HG03354 (cell line): Measurements from ENCODE around the gene PPIL1.

Source experiments
- ATAC-seq: cut with Tn5 transposase; IDR thresholded peaks from one replicate; pipeline ENCODE4 v1.9.1; 2021; ENCODE audit warnings: mild to moderate bottlenecking; ENCODE audit not compliant: unreplicated experiment, poor library complexity, severe bottlenecking

PPIL1 gene

DNA sequence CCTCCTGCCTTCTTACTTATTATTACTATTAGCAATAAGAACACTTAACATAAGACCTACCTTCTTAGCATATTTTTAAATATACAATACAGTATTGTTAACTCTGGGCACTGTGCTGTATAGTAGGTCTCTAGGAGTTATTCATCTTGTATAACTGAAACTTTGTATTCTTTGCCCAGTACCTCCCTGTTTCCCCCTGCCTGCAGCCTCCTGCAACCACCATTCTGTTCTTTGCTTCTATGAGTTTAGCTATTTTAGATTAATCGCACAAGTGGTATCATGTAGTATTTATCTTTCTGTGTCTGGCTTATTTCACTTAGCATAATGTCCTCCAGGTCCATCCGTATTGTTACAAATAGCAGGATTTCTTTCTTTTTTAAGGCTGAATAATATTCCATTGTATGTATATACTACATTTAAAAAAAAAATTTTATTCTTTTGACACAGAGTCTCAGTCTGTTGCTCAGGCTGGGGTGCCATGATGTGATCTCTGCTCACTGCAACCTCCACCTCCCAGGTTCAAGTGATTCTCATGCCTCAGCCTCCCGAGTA, 15.6 kb upstream of the PPIL1 start:
- no peak for ATAC-seq

DNA sequence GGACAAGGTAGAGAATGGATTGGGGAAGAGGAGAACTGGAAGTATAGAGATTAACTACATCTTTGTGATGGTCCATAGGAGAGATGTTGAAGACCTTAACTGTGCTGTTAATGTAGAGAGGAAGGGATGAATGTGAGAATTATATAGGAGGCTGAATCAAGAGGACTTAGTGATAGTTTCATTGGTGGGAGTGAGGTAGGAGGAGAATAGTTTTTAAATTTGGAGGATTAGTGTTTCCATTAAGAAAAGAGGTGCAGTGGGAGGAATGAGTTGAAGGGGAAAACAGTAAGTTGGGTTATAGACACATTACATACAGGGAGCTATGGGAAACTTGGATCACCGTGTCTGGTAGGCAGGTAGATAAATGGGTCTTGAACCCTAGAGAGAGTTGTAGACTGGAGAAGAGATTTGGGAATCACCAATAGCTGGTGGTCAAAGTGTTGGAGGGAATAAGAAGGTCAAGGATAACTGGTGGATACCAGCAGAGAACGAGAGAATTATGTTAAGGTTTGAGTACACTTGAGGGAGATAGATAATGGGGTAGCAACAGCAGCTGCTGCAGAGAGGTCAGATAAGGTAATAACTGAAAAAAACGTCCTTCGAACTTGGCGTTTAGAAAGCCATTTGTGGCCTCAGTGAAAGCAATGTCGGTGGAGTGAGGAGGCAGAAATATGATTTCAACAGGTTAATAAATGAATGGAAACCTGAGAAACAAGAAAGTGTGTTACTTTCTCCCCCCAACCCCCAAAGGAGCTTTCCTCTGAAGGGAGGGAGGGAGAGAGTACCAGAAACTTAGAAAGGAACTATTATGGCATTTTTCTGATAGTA, 14.3 kb upstream of the PPIL1 start:
- no peak for ATAC-seq

- no peak for ATAC-seq
These were observed 13.6 kb upstream of the PPIL1 start for GRCh38 chr6:36888115-36888643.

DNA sequence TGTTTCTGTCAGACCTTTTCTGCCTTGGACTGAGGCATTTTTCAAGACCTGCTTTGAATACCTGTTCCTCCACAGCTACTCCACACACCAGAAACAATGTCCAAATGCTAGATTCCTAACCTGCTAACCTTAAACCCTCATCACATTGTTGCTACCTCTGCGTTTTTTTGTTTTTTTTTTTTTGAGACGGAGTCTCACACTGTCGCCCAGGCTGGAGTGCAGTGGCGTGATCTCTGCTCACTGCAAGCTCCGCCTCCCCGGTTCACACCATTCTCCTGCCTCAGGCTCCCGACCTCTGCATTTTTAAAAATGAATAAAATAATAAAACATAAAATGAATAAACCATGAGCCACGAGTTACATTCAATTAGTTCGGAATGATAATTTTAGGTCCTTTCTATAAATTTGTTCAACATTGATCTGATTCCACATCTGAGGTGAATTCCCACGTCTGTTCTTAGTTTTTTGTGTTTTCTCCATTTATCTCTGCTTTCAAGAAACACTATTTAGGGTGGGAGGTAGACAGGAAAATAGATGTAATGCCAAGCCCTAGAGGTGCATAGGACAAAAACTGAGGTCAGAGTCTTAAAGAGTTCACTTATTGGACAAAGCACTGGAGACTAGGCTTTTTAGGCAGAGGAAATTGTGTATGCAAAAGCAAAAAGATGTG, 12.5 kb upstream of the PPIL1 start:
- ATAC-seq = no peak

- peak; percentile 98 for ATAC-seq
These were observed 11.1 kb upstream of the PPIL1 start, which contains the start of gene C6orf89 for GRCh38 chr6:36885461-36886401. C6orf89 (plus strand) TSS chr6:36885952; CDS start chr6:36899445, 13,493 bp downstream.

GRCh38 chr6:36884610-36885009, 10.0 kb upstream of the PPIL1 start:
- ATAC-seq = no peak

GRCh38 chr6:36875250-36875633, 639 bp upstream of the PPIL1 start:
- ATAC-seq = no peak

GRCh38 chr6:36873612-36874442, 776 bp downstream of the PPIL1 start:
- ATAC-seq = no peak

DNA sequence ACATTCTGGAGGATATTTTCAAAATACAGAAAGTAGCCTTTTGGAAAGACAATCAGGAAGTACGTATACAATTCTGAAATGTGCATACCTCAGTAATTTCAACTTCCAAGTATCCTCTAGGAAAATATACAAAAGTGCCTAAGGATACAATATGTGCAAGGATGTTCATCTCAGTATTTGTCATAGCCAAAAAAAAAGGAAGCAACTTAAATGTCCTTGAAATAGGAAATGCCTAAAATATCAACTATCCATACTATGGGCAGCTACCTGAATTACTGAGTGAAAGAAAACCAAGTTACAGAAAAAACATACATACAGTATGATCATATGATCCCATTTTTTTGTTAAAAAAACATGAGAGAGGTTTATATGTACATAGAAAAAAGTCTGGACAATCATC, 1.5 kb downstream of the PPIL1 start:
- no peak for ATAC-seq

GRCh38 chr6:36871686-36872085, 2.9 kb downstream of the PPIL1 start:
- no peak for ATAC-seq

- no peak for ATAC-seq
These were observed 7.0 kb downstream of the PPIL1 start for GRCh38 chr6:36867471-36868224.

DNA sequence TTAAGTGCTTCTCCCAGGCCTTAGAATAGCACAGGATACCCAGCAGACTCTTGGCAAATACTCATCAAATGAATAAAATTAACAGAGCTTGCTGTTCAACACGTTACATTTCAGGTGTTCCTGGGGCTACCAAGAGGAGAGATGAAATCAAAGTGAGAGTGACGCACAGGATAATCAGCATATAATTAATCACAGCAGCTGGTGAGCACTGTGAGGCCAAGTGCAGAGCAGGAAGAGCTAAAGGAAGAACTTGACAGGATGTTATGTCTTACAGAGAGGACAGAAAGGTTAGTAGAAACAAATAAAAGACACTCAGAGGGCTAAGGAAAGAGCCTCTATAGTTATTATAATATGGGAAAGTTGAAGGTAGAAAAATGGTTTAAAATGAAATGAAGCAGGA, 8.8 kb downstream of the PPIL1 start:
- no peak for ATAC-seq

- ATAC-seq = no peak
These were observed 10.7 kb downstream of the PPIL1 start for GRCh38 chr6:36863670-36864540.

DNA sequence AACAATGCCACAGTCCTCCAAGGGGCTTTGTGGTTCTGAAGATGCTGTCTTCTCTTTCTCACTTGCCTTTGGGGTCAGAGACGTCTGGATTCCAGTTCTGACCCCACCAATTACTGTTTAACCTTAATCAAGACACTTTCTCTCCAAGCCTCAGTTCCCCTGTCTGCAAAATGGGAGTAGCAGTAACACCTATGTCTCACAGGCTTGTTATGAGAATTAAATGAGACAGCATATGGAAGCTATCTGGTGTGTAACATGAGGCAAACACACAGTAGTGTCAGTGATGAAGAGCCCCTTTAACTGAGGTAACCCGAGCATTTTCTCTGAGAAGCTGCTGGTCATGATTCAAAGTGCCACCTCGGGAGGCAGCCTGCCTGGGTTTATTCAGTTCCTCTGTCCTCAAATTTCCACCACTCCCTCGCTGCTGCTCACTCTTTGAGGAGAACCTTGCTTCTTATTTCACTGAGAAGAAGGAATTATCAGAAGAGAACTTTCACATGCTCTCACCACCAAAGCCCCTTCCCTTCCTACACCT, 11.7 kb downstream of the PPIL1 start:
- ATAC-seq = no peak

GRCh38 chr6:36862164-36862847, 12.3 kb downstream of the PPIL1 start:
- ATAC-seq = no peak

DNA sequence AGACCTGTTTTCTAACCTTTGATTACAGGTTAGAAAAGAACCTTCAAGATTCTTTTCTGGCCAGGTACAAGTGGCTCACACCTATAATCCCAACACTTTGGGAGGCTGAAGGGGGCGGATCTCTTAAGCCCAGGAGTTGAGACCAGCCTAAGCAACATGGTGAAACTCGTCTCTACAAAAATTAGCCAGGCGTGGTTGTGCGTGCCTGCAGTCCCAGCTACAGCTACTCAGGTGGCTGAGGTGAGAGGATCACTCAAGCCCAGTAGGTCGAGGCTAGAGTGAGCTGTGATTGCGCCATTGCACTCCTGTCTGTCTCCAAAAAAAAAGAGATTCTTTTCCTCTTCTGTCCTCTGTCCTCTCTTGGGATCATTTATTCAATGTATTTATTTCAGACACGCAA, 14.5 kb downstream of the PPIL1 start:
- no peak for ATAC-seq
